GM12878 (cell line): ENCODE measurements around the gene ELOA. TPM values are rescaled to one million over a fixed set of nuclear protein-coding genes. Genes with fewer than 3 reads are reported as not detected.
A peak's percentile ranks its signal among the peaks of the same experiment; 100 is the strongest.

Experiments
- ATAC-seq: fragments of 200-7000 bp; cut with Tn5 transposase; 3 replicates; pipeline ENCODE4 v1.9.1; 2020; ENCODE audit warnings: mild to moderate bottlenecking, moderate library complexity
- BruUV-seq: library from RNA; stranded (reverse); fragments of 400-500 nt; replicated peaks from 2 replicates; lab custom pipeline; 2021; lab: Mats Ljungman, UMichigan
- CTCF ChIA-PET: fragments of 300-600 bp; sonication (Branson Sonifier 250); formaldehyde crosslinking; extraction: SDS; loops from one replicate; lab custom pipeline; 2021; ENCODE audit warnings: inconsistent platforms; lab: Yijun Ruan, JAX
- POLR2A ChIA-PET: fragments of 350-600 bp; formaldehyde crosslinking; extraction: SDS; loops from one replicate; lab custom pipeline; 2021; ENCODE audit warnings: inconsistent platforms; lab: Charles Lee
- RAD21 ChIA-PET: fragments of 300-600 bp; sonication (Branson Sonifier 250); formaldehyde crosslinking; loops from one replicate; lab custom pipeline; 2023; ENCODE audit warnings: antibody characterized with exemption; ENCODE audit not compliant: unreplicated experiment; lab: Charles Lee
- SMC1A ChIA-PET: fragments of 300-600 bp; sonication (Branson Sonifier 250); formaldehyde crosslinking; loops from one replicate; lab custom pipeline; 2023; ENCODE audit not compliant: unreplicated experiment, uncharacterized antibody; lab: Charles Lee
- DNase-seq: peaks from one replicate; pipeline ENCODE4 v3.0.0-alpha.2; 2011; ENCODE audit warnings: low read depth, low spot score
- FAIRE-seq: peaks from 3 replicates; lab custom pipeline; 2011; peaks lifted over from hg19 to GRCh38; lab: Jason Lieb, UNC
- H2AFZ ChIP-seq: 2 replicates; pipeline ENCODE4 v1.6.0; 2011; ENCODE audit warnings: low read depth, low read length, control low read depth; ENCODE audit not compliant: control insufficient read depth
- H3K27ac ChIP-seq: 2 replicates; pipeline ENCODE4 v1.5.1; 2011; ENCODE audit warnings: control low read depth; ENCODE audit not compliant: control insufficient read depth, insufficient read depth
- H3K27me3 ChIP-seq, 2 experiments: replicated peaks in 1 of 2; 2 replicates each; pipeline versions ENCODE4 v1.6.0 to v1.6.1; 2011; ENCODE audit warnings: low read length in 1 of 2; ENCODE audit not compliant: control insufficient read depth in 2 of 2, insufficient read depth in 2 of 2
- H3K36me3 ChIP-seq, 2 experiments: 2 replicates each; pipeline ENCODE4 v1.5.1; 2011; ENCODE audit warnings: low read length in 1 of 2; ENCODE audit not compliant: control insufficient read depth in 2 of 2, insufficient read depth in 2 of 2
- H3K4me1 ChIP-seq: 2 replicates; pipeline ENCODE4 v1.6.1; 2011; ENCODE audit warnings: mild to moderate bottlenecking, low read length, moderate library complexity, mixed read lengths; ENCODE audit not compliant: control insufficient read depth, insufficient read depth
- H3K4me2 ChIP-seq: 2 replicates; pipeline ENCODE4 v1.6.0; 2011; ENCODE audit warnings: control low read depth; ENCODE audit not compliant: control insufficient read depth, insufficient read depth
- H3K4me3 ChIP-seq: fragments of 200-600 bp; sonication (generic); 2 replicates; pipeline ENCODE4 v1.5.1; 2016
- H3K79me2 ChIP-seq: 2 replicates; pipeline ENCODE4 v1.6.0; 2011; ENCODE audit warnings: low read length; ENCODE audit not compliant: control insufficient read depth, insufficient read depth
- H3K9ac ChIP-seq: 2 replicates; pipeline ENCODE4 v1.8.0; 2011; ENCODE audit warnings: low read length, control low read depth, mixed read lengths; ENCODE audit not compliant: control insufficient read depth, insufficient read depth
- H3K9me3 ChIP-seq: replicated peaks from 3 replicates; pipeline ENCODE4 v1.5.1; 2011; ENCODE audit warnings: mild to moderate bottlenecking, low read length; ENCODE audit not compliant: control insufficient read depth, insufficient read depth
- H4K20me1 ChIP-seq: 2 replicates; pipeline ENCODE4 v1.6.0; 2011; ENCODE audit not compliant: control insufficient read depth, insufficient read depth
- MXI1 ChIP-seq: fragments of 150-350 bp; IDR thresholded peaks from 2 replicates; pipeline ENCODE4 v1.6.1; 2011; ENCODE audit warnings: low read depth, mild to moderate bottlenecking, inconsistent platforms, low read length, improper control_type of control experiment
- NR2C1 ChIP-seq: fragments of 450-650 bp; IDR thresholded peaks from 2 replicates; pipeline ENCODE4 v1.6.1; 2017; ENCODE audit warnings: antibody characterized with exemption, mild to moderate bottlenecking, moderate library complexity
- NR2C2 ChIP-seq: IDR thresholded peaks from 2 replicates; pipeline ENCODE4 v1.6.1; 2011; ENCODE audit warnings: borderline replicate concordance, low read depth; ENCODE audit not compliant: control insufficient read depth, insufficient read length
- SMAD5 ChIP-seq: IDR thresholded peaks from 2 replicates; pipeline ENCODE4 v1.6.1; 2016; ENCODE audit warnings: antibody characterized with exemption, low read depth
- STAT3 ChIP-seq: IDR thresholded peaks from 2 replicates; pipeline ENCODE4 v1.6.1; 2011; ENCODE audit warnings: low read depth, low read length, improper control_type of control experiment
- ZNF687 ChIP-seq: fragments of 450-650 bp; IDR thresholded peaks from 2 replicates; pipeline ENCODE4 v1.6.1; 2017; ENCODE audit warnings: mild to moderate bottlenecking, moderate library complexity
- ZSCAN29 ChIP-seq: fragments of 450-650 bp; IDR thresholded peaks from 2 replicates; pipeline ENCODE4 v1.6.1; 2017; ENCODE audit warnings: mild to moderate bottlenecking, moderate library complexity
- WGBS: methylation state at CpG from one replicate; pipeline ENCODE4 v1.1.6; 2016; ENCODE audit warnings: low lambda C conversion rate; ENCODE audit not compliant: insufficient replicate concordance, insufficient coverage; ENCODE audit errors: missing lambda C conversion rate; 5-methylcytosine and 5-hydroxymethylcytosine counted together
- in situ Hi-C: fragments of 300-500 bp; cut with MboI; formaldehyde crosslinking; loops from 9 replicates; pipeline ENCODE4 v1.14.3; 2018; ENCODE audit warnings: mixed read lengths
- intact Hi-C: fragments of 100-400 bp; cut with micrococcal nuclease; formaldehyde crosslinking; loops from one replicate; pipeline ENCODE4 v1.14.2; 2022; ENCODE audit not compliant: unreplicated experiment
- polyA plus RNA-seq, 11 experiments: library from polyadenylated mRNA; depleted of rRNA in 4 of 11; unstranded in 6 of 11; stranded (reverse) in 5 of 11; fragments of >200 nt; fragmentation: Nextera tagmentation in 4 of 11; fragmentation: Illumina TruSeq in 1 of 11; extraction: Ambion mirVana in 4 of 11; extraction: Trizol in 1 of 11; gene quantifications; 1 replicate in 1 of 11; 2 replicates in 10 of 11; pipeline versions ENCODE4 v1.2.1 to v1.2.3, GENCODE V29; 2011 to 2016; ENCODE audit warnings: inconsistent platforms in 2 of 11, missing spikeins in 2 of 11, low read depth in 1 of 11
- total RNA-seq, 4 experiments: library from RNA; depleted of rRNA in 3 of 4; stranded (reverse); fragments of >200 nt in 3 of 4; fragmentation: Illumina TruSeq in 1 of 4; extraction: Trizol in 1 of 4; gene quantifications; 2 replicates each; pipeline versions ENCODE4 v1.2.1 to v1.2.3, GENCODE V29; 2013 to 2021
- TF ChIP-seq, protein P1 (sequence below): fragments of 450-650 bp; formaldehyde crosslinking; IDR thresholded peaks from 2 replicates; pipeline ENCODE4 v1.4.0; 2022; ENCODE audit warnings: mild to moderate bottlenecking, moderate library complexity

The ELOA gene
- total and polyA plus RNA-seq, 10 of the 15 experiments (the other 5 are each of a cell fraction or from before 2014, with no cell fraction given): 20.1 to 63.6 (median 39.8) TPM

DNA sequence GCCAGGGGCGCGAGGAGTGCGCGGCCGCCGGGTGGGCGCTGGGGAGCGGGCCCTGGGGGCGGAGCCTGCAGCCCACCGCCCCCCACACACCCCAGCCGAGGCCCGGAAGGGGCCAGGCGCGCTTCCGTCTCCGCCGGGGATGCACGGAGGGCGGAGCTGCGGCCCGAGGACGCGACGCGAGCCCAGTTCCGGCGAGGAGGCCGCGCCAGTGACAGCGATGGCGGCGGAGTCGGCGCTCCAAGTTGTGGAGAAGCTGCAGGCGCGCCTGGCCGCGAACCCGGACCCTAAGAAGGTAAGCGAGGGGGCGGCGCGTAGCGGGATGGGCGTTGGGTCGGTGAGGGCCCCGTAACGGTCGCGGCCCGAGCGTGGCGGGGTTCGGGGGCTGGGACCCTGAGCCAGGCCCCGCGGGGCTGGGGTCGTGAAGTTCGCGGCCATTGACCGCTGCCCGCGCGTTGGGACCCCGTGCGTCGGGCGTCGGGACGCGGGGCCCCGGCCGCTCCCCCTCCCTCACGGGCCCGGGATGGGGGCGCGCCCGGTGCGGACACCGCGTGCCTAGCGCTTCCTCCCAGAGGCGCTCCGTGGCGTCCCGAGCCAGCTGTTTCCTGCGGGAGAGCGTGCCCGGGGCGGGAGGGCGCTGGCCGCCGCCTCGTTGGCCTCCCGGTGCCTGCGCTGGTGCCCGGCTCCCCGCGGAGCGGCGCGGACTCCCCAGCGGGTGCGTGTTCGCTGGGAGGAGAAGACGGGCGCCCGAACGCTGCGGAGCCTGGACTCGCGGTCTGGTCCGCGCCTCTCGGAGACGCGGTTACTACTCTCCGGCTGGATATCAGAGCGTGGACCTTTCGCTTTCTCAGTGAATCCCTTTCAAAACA is at the start of gene ELOA (continued):
- no peak for TF ChIP-seq STAT3

DNA sequence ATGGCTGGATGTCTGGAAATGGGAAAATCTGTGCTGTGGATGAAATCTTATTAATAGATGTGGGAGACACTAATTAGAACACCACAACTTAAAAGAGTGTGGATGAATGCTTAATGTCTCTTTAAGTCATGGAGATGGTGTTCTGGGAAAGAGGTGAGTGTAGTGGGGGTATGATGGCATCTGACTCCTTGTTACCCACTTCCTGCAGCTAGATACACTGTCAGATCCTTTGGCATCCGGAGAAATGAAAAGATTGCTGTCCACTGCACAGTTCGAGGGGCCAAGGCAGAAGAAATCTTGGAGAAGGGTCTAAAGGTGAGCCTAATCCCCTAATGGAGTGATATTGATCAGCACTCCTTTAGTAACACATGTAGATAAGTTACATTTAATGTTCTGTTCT is 49.7 kb upstream of the ELOA start:
- peak overlapping the region; percentile 91 for H3K9ac ChIP-seq
- ChIA-PET CTCF (interaction anchor here (1.0 to 10.5 kb wide), 6 partner anchors 9 to 164 kb away, joined by 3 to 155 read pairs (median 4); partner anchors contain the start of gene ELOA), SMC1A (interaction anchor here (0.8 to 10.9 kb wide), 8 partner anchors 9 to 58 kb away, joined by 3 to 137 read pairs (median 4); partner anchors contain the start of gene ELOA), POLR2A (interaction anchor here (0.7 to 1.7 kb wide), 5 partner anchors 11 to 116 kb away, joined by 3 to 5 read pairs (median 4); no protein-coding TSS in a partner anchor), RAD21 (interaction anchor here (0.9 to 2.8 kb wide), 6 partner anchors 29 to 196 kb away, joined by 3 to 11 read pairs (median 4); no protein-coding TSS in a partner anchor)
- H3K4me2 ChIP-seq: peak overlapping the region; percentile 69
- DNase-seq (no peak), ATAC-seq (no peak), FAIRE-seq (no peak)
- TF ChIP-seq NR2C2 (no peak), ZNF687 (no peak), SMAD5 (0 out of 2 replicates have a peak, but pooled peaks have one; percentile 41), ZSCAN29 (no peak), NR2C1 (no peak), MXI1 (no peak)
- TF ChIP-seq, protein P1, sequence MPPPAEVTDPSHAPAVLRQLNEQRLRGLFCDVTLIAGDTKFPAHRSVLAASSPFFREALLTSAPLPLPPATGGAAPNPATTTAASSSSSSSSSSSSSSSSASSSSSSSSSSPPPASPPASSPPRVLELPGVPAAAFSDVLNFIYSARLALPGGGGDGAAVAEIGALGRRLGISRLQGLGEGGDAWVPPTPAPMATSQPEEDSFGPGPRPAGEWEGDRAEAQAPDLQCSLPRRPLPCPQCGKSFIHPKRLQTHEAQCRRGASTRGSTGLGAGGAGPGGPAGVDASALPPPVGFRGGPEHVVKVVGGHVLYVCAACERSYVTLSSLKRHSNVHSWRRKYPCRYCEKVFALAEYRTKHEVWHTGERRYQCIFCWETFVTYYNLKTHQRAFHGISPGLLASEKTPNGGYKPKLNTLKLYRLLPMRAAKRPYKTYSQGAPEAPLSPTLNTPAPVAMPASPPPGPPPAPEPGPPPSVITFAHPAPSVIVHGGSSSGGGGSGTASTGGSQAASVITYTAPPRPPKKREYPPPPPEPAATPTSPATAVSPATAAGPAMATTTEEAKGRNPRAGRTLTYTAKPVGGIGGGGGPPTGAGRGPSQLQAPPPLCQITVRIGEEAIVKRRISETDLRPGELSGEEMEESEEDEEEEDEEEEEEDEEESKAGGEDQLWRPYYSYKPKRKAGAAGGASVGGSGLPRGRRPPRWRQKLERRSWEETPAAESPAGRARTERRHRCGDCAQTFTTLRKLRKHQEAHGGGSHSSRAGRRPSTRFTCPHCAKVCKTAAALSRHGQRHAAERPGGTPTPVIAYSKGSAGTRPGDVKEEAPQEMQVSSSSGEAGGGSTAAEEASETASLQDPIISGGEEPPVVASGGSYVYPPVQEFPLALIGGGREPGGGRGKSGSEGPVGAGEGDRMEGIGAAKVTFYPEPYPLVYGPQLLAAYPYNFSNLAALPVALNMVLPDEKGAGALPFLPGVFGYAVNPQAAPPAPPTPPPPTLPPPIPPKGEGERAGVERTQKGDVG (CRISPR knock-in tag): no peak
- peaks cover 67% of the 10 kb centered on the region for H3K79me2 ChIP-seq
- in situ Hi-C loops (loop anchor here (5.0 kb wide), 1 partner anchor 54 kb away; no protein-coding TSS in a partner anchor), intact Hi-C loops (no loop called here)
- peaks cover 11% of the 10 kb centered on the region for H4K20me1 ChIP-seq
- peaks cover 16 to 46% of the 10 kb centered on the region in 2 experiments for H3K36me3 ChIP-seq
- no peaks in the 10 kb centered on the region for H3K27me3 ChIP-seq
- H3K4me1 ChIP-seq: peaks cover 8% of the 10 kb centered on the region
- no peak overlapping the region for H2AFZ ChIP-seq
- no TSS peak for BruUV-seq
- peak overlapping the region; percentile 30; the same call in 1 of the 2 replicates for H3K27ac ChIP-seq
- H3K9me3 ChIP-seq: no peaks in the 10 kb centered on the region
- 43% methylated on average over 2 of the region's 2 CpGs for WGBS
- peak overlapping the region; percentile 87 for H3K4me3 ChIP-seq
